Chondrocyte (in vitro differentiated cells): ENCODE results near the gene RMND5A. TPM values are rescaled to one million over a fixed set of nuclear protein-coding genes. Genes with fewer than 3 reads are reported as not detected.

Experiments
- DNase-seq: peaks from one replicate; pipeline ENCODE4 v3.0.0; 2021; ENCODE audit warnings: mixed read lengths, low spot score
- H3K27ac Mint-ChIP-seq: one replicate; pipeline ENCODE4 v1.8.0; 2021; ENCODE audit warnings: mild to moderate bottlenecking, moderate library complexity, mixed read lengths; ENCODE audit not compliant: unreplicated experiment
- H3K27me3 Mint-ChIP-seq: 2 replicates; pipeline ENCODE4 v1.8.0; 2021; ENCODE audit warnings: low read depth, mixed read lengths
- H3K36me3 Mint-ChIP-seq: 2 replicates; pipeline ENCODE4 v1.8.0; 2021; ENCODE audit warnings: low read depth, mixed read lengths
- H3K4me1 Mint-ChIP-seq: 2 replicates; pipeline ENCODE4 v1.8.0; 2021; ENCODE audit warnings: low read depth, mild to moderate bottlenecking, mixed read lengths
- H3K4me3 Mint-ChIP-seq: one replicate; pipeline ENCODE4 v1.8.0; 2021; ENCODE audit warnings: mild to moderate bottlenecking, moderate library complexity, mixed read lengths; ENCODE audit not compliant: unreplicated experiment
- H3K9me3 Mint-ChIP-seq: 2 replicates; pipeline ENCODE4 v1.8.0; 2021; ENCODE audit warnings: low read depth, mixed read lengths
- CTCF ChIP-seq: fragments of 200-600 bp; sonication (generic); IDR thresholded peaks from 2 replicates; pipeline ENCODE4 v1.5.0; 2021; ENCODE audit warnings: antibody characterized with exemption, mild to moderate bottlenecking, moderate library complexity
- total RNA-seq: library from RNA; stranded (reverse); gene quantifications from 3 replicates; pipeline ENCODE4 v1.2.1, GENCODE V29; 2021

RMND5A gene
- total RNA-seq, 1 donor from 2014 or later = 24.0 TPM

- no peak for TF ChIP-seq CTCF
- Mint-ChIP-seq H3K27me3 (peaks cover 1% of the 10 kb centered on the region), H3K4me1 (peaks cover 17% of the 10 kb centered on the region), H3K36me3 (no peaks in the 10 kb centered on the region), H3K9me3 (no peaks in the 10 kb centered on the region), H3K4me3 (peak overlapping the region; percentile 85), H3K27ac (no peak overlapping the region)
- no peak for DNase-seq
Measured at GRCh38 chr2:86807133-86807467, 87.0 kb downstream of the RMND5A start.

GRCh38 chr2:86807468-86808275, 87.6 kb downstream of the RMND5A start:
- H3K36me3 Mint-ChIP-seq = no peaks in the 10 kb centered on the region
- peaks cover 17% of the 10 kb centered on the region for H3K4me1 Mint-ChIP-seq
- TF ChIP-seq CTCF = no peak
- DNase-seq = no peak
- peaks cover 1% of the 10 kb centered on the region for H3K27me3 Mint-ChIP-seq
- peak overlapping the region; percentile 85 for H3K4me3 Mint-ChIP-seq
- H3K9me3 Mint-ChIP-seq = peaks cover under 1% of the 10 kb centered on the region
- no peak overlapping the region for H3K27ac Mint-ChIP-seq

GRCh38 chr2:86808315-86809161, 88.4 kb downstream of the RMND5A start:
- TF ChIP-seq CTCF = peak; percentile 99
- Mint-ChIP-seq H3K27ac (no peak overlapping the region), H3K36me3 (peaks cover 2% of the 10 kb centered on the region), H3K4me1 (peaks cover 17% of the 10 kb centered on the region), H3K9me3 (peaks cover 5% of the 10 kb centered on the region), H3K27me3 (peaks cover 1% of the 10 kb centered on the region), H3K4me3 (peak overlapping the region; percentile 85)
- DNase-seq = no peak

GRCh38 chr2:86809481-86810121, 89.5 kb downstream of the RMND5A start:
- no peak overlapping the region for H3K27ac Mint-ChIP-seq
- H3K36me3 Mint-ChIP-seq = peaks cover 2% of the 10 kb centered on the region
- H3K4me1 Mint-ChIP-seq = peaks cover 17% of the 10 kb centered on the region
- H3K4me3 Mint-ChIP-seq = no peak overlapping the region
- TF ChIP-seq CTCF = no peak
- DNase-seq = no peak
- peaks cover 1% of the 10 kb centered on the region for H3K27me3 Mint-ChIP-seq
- peaks cover 5% of the 10 kb centered on the region for H3K9me3 Mint-ChIP-seq

- Mint-ChIP-seq H3K4me1 (no peaks in the 10 kb centered on the region), H3K9me3 (peaks cover 12% of the 10 kb centered on the region), H3K4me3 (no peak overlapping the region), H3K27me3 (peaks cover 29% of the 10 kb centered on the region), H3K36me3 (peaks cover 2% of the 10 kb centered on the region), H3K27ac (no peak overlapping the region)
- TF ChIP-seq CTCF = no peak
- DNase-seq = no peak
Measured at GRCh38 chr2:86815611-86816010, 95.5 kb downstream of the RMND5A start.
